HEK293 (cell line): Measurements from ENCODE around the gene IGFLR1.

Experiments
- HIC1 ChIP-seq: fragments of 450-650 bp; formaldehyde crosslinking; IDR thresholded peaks from 2 replicates; pipeline ENCODE4 v1.5.1; 2016; ENCODE audit warnings: missing biosample characterization, missing genetic modification characterization
- IKZF3 ChIP-seq: fragments of 450-650 bp; IDR thresholded peaks from 2 replicates; pipeline ENCODE4 v1.5.0; 2018; ENCODE audit warnings: missing biosample characterization, mild to moderate bottlenecking, missing genetic modification characterization, moderate library complexity
- INSM2 ChIP-seq: fragments of 450-650 bp; formaldehyde crosslinking; IDR thresholded peaks from 2 replicates; pipeline ENCODE4 v1.5.1; 2016; ENCODE audit warnings: missing biosample characterization, missing genetic modification characterization
- KLF8 ChIP-seq: fragments of 450-650 bp; formaldehyde crosslinking; IDR thresholded peaks from 2 replicates; pipeline ENCODE4 v1.5.1; 2016; ENCODE audit warnings: missing biosample characterization, missing genetic modification characterization
- OVOL3 ChIP-seq: fragments of 450-650 bp; formaldehyde crosslinking; IDR thresholded peaks from 2 replicates; pipeline ENCODE4 v1.5.1; 2016; ENCODE audit warnings: missing biosample characterization, missing genetic modification characterization
- PATZ1 ChIP-seq: fragments of 450-650 bp; formaldehyde crosslinking; IDR thresholded peaks from 2 replicates; pipeline ENCODE4 v1.5.1; 2016; ENCODE audit warnings: missing biosample characterization, missing genetic modification characterization
- PBX3 ChIP-seq: sonication (generic); formaldehyde crosslinking; IDR thresholded peaks from 2 replicates; pipeline ENCODE4 v1.8.1; 2022; ENCODE audit warnings: mild to moderate bottlenecking, moderate library complexity, missing genetic modification reagents
- SCRT2 ChIP-seq: fragments of 450-650 bp; formaldehyde crosslinking; IDR thresholded peaks from 2 replicates; pipeline ENCODE4 v1.5.1; 2016; ENCODE audit warnings: missing biosample characterization, missing genetic modification characterization
- SP7 ChIP-seq: fragments of 450-650 bp; formaldehyde crosslinking; IDR thresholded peaks from 2 replicates; pipeline ENCODE4 v1.5.1; 2016; ENCODE audit warnings: missing biosample characterization, missing genetic modification characterization
- ZBTB48 ChIP-seq: fragments of 450-650 bp; formaldehyde crosslinking; IDR thresholded peaks from 2 replicates; pipeline ENCODE4 v1.5.1; 2016; ENCODE audit warnings: missing biosample characterization, missing genetic modification characterization
- ZBTB49 ChIP-seq: fragments of 450-650 bp; formaldehyde crosslinking; IDR thresholded peaks from 2 replicates; pipeline ENCODE4 v1.5.1; 2016; ENCODE audit warnings: missing biosample characterization, missing genetic modification characterization, low read depth
- ZBTB6 ChIP-seq: fragments of 450-650 bp; formaldehyde crosslinking; IDR thresholded peaks from 2 replicates; pipeline ENCODE4 v1.5.1; 2017; ENCODE audit warnings: missing biosample characterization, missing genetic modification characterization
- ZBTB7A ChIP-seq: fragments of 450-650 bp; formaldehyde crosslinking; IDR thresholded peaks from 2 replicates; pipeline ENCODE4 v1.5.1; 2016; ENCODE audit warnings: low read depth, missing biosample characterization, missing genetic modification characterization
- ZNF140 ChIP-seq: fragments of 450-650 bp; formaldehyde crosslinking; IDR thresholded peaks from 2 replicates; pipeline ENCODE4 v1.5.1; 2016; ENCODE audit warnings: missing biosample characterization, missing genetic modification characterization
- ZNF211 ChIP-seq: fragments of 450-650 bp; formaldehyde crosslinking; IDR thresholded peaks from 2 replicates; pipeline ENCODE4 v1.5.1; 2016; ENCODE audit warnings: low read depth, missing biosample characterization, missing genetic modification characterization
- ZNF239 ChIP-seq: fragments of 450-650 bp; formaldehyde crosslinking; IDR thresholded peaks from 2 replicates; pipeline ENCODE4 v1.5.1; 2016; ENCODE audit warnings: missing biosample characterization, missing genetic modification characterization
- ZNF24 ChIP-seq: fragments of 450-650 bp; formaldehyde crosslinking; IDR thresholded peaks from 2 replicates; pipeline ENCODE4 v1.5.1; 2016; ENCODE audit warnings: missing biosample characterization, missing genetic modification characterization
- ZNF335 ChIP-seq: fragments of 450-650 bp; formaldehyde crosslinking; conservative IDR thresholded peaks from 2 replicates; pipeline ENCODE4 v1.5.1; 2016; ENCODE audit warnings: missing biosample characterization, missing genetic modification characterization
- ZNF341 ChIP-seq: fragments of 450-650 bp; formaldehyde crosslinking; IDR thresholded peaks from 2 replicates; pipeline ENCODE4; 2016; ENCODE audit warnings: low read depth, missing biosample characterization, missing genetic modification characterization
- ZNF549 ChIP-seq: fragments of 450-650 bp; IDR thresholded peaks from 2 replicates; pipeline ENCODE4 v1.5.1; 2018; ENCODE audit warnings: missing biosample characterization, missing genetic modification characterization, mild to moderate bottlenecking, inconsistent platforms, moderate library complexity
- ZNF580 ChIP-seq: fragments of 450-650 bp; formaldehyde crosslinking; IDR thresholded peaks from 2 replicates; pipeline ENCODE4 v1.5.1; 2016; ENCODE audit warnings: missing biosample characterization, missing genetic modification characterization
- ZNF585B ChIP-seq: fragments of 450-650 bp; formaldehyde crosslinking; IDR thresholded peaks from 2 replicates; pipeline ENCODE4 v1.5.1; 2016; ENCODE audit warnings: missing biosample characterization, missing genetic modification characterization
- ZNF610 ChIP-seq: fragments of 450-650 bp; formaldehyde crosslinking; IDR thresholded peaks from 2 replicates; pipeline ENCODE4 v1.5.1; 2016; ENCODE audit warnings: missing biosample characterization, missing genetic modification characterization, borderline replicate concordance
- ZNF624 ChIP-seq: fragments of 450-650 bp; formaldehyde crosslinking; IDR thresholded peaks from 2 replicates; pipeline ENCODE4 v1.5.1; 2017; ENCODE audit warnings: missing biosample characterization, missing genetic modification characterization
- ZNF692 ChIP-seq: fragments of 450-650 bp; formaldehyde crosslinking; IDR thresholded peaks from 2 replicates; pipeline ENCODE4 v1.5.1; 2016; ENCODE audit warnings: missing biosample characterization, missing genetic modification characterization
- ZNF768 ChIP-seq: fragments of 450-650 bp; formaldehyde crosslinking; IDR thresholded peaks from 2 replicates; pipeline ENCODE4 v1.5.1; 2018; ENCODE audit warnings: missing biosample characterization, mild to moderate bottlenecking, missing genetic modification characterization
- ZNF785 ChIP-seq: fragments of 450-650 bp; formaldehyde crosslinking; IDR thresholded peaks from 2 replicates; pipeline ENCODE4 v1.5.1; 2016; ENCODE audit warnings: missing biosample characterization, missing genetic modification characterization

IGFLR1 gene

GRCh38 chr19:35757749-35758608, 15.7 kb upstream of the IGFLR1 start, which contains the start of gene PROSER3 (continued):
- TF ChIP-seq OVOL3 (peak; percentile 93), PATZ1 (tag by site-specific recombination) (peak; percentile 79), ZNF768 (tag by site-specific recombination) (no peak), ZNF140 (tag by site-specific recombination) (no peak), ZNF580 (tag by site-specific recombination) (peak; percentile 1), ZNF692 (tag by site-specific recombination) (peak; percentile 84), ZBTB48 (peak; percentile 96), ZBTB6 (tag by site-specific recombination) (peak; percentile 82), ZNF211 (tag by site-specific recombination) (no peak), PBX3 (CRISPR knock-in tag) (peak; percentile 94), ZBTB49 (no peak), KLF8 (tag by site-specific recombination) (peak; percentile 100), ZNF335 (tag by site-specific recombination) (peak; percentile 100), ZBTB7A (tag by site-specific recombination) (peak; percentile 71), SCRT2 (tag by site-specific recombination) (peak; percentile 66), ZNF341 (peak; percentile 100), ZNF585B (tag by site-specific recombination) (no peak), ZNF610 (tag by site-specific recombination) (peak; percentile 96), ZNF239 (tag by site-specific recombination) (no peak), IKZF3 (tag by site-specific recombination) (peak; percentile 95), INSM2 (tag by site-specific recombination) (peak; percentile 55; the same call in 1 of the 2 replicates), ZNF785 (tag by site-specific recombination) (no peak), ZNF24 (tag by site-specific recombination) (peak; percentile 81; the same call in 1 of the 2 replicates), HIC1 (tag by site-specific recombination) (peak; percentile 94), SP7 (tag by site-specific recombination) (peak; percentile 83), ZNF549 (tag by site-specific recombination) (no peak), ZNF624 (no peak)
